ENCODE results near the gene C18orf54. TPM values are rescaled to one million over a fixed set of nuclear protein-coding genes. Genes with fewer than 3 reads are reported as not detected.

C18orf54 gene
- total and polyA plus RNA-seq, 9 of the 15 experiments (the other 6 are each of a cell fraction or from before 2014, with no cell fraction given), result 3.0 to 8.7 (median 4.3) TPM

- Histone ChIP-seq H3K9ac (ENCODE audit: insufficient read depth in 1 of 2, low read depth in 2 of 2, low read length in 2 of 2) (no peak overlapping the region), H3K27ac (ENCODE audit: extremely low read depth, low read depth, low read length) (no peak overlapping the region), H3K4me3 (no peak overlapping the region), H2AFZ (ENCODE audit: low read depth, low read length) (no peak overlapping the region), H4K20me1 (replicated peaks; ENCODE audit: control insufficient read depth, insufficient read depth, low read length) (no peaks in the 10 kb centered on the region), H3K36me3 (ENCODE audit: control insufficient read depth, insufficient read depth, low read length) (no peaks in the 10 kb centered on the region), H3K9me1 (ENCODE audit: control insufficient read depth, insufficient read depth, low read length) (no peaks in the 10 kb centered on the region), H3K79me2 (ENCODE audit: control insufficient read depth, insufficient read depth, low read length) (no peaks in the 10 kb centered on the region), H3K27me3 (ENCODE audit: control insufficient read depth in 2 of 2, insufficient read depth in 2 of 2, low read length in 2 of 2) (no peaks in the 10 kb centered on the region), H3K4me2 (ENCODE audit: insufficient read depth, low read length) (no peak overlapping the region), H3K4me1 (replicated peaks in 1 of 2; ENCODE audit: control insufficient read depth in 2 of 2, insufficient read depth in 2 of 2, low read length in 2 of 2) (no peaks in the 10 kb centered on the region), H3K9me3 (replicated peaks; ENCODE audit: control insufficient read depth, insufficient read depth, low read depth, low read length) (no peaks in the 10 kb centered on the region)
- BruUV-seq (replicated peaks), result no TSS peak
- ATAC-seq (no peak), DNase-seq (ENCODE audit: extremely low read depth in 1 of 4, low spot score in 3 of 4) (no peak), FAIRE-seq (no peak)
- CTCF ChIA-PET (ENCODE audit: low intra/inter-chr PET ratio), result no interaction called here
- in situ Hi-C loops (cut with MboI), result no loop called here
- intact Hi-C loops (cut with micrococcal nuclease), result no loop called here
- POLR2A ChIA-PET, result no interaction called here
- no peak for TF ChIP-seq CCNT2 (IDR thresholded peaks at IDR 0.05; ENCODE audit: borderline replicate concordance, extremely low read depth, insufficient read length, low read depth, low read length)
- TF ChIP-seq TFAM (CRISPR knock-in tag; conservative IDR thresholded peaks at IDR 0.05), result no peak
- no peak for TF ChIP-seq ZBTB43 (CRISPR knock-in tag; IDR thresholded peaks at IDR 0.05)
- no peak for TF ChIP-seq FIP1L1 (IDR thresholded peaks at IDR 0.05; ENCODE audit: low read depth, low read length, poor library complexity, severe bottlenecking)
Observed at GRCh38 chr18:54405290-54405689, 47.6 kb downstream of the C18orf54 start.

- Histone ChIP-seq H3K4me1 (replicated peaks in 1 of 2; ENCODE audit: control insufficient read depth in 2 of 2, insufficient read depth in 2 of 2, low read length in 2 of 2) (no peaks in the 10 kb centered on the region), H3K79me2 (ENCODE audit: control insufficient read depth, insufficient read depth, low read length) (no peaks in the 10 kb centered on the region), H3K4me3 (no peak overlapping the region), H3K9ac (ENCODE audit: insufficient read depth in 1 of 2, low read depth in 2 of 2, low read length in 2 of 2) (no peak overlapping the region), H3K9me1 (ENCODE audit: control insufficient read depth, insufficient read depth, low read length) (no peaks in the 10 kb centered on the region), H3K36me3 (ENCODE audit: control insufficient read depth, insufficient read depth, low read length) (no peaks in the 10 kb centered on the region), H4K20me1 (replicated peaks; ENCODE audit: control insufficient read depth, insufficient read depth, low read length) (no peaks in the 10 kb centered on the region), H3K9me3 (replicated peaks; ENCODE audit: control insufficient read depth, insufficient read depth, low read depth, low read length) (no peaks in the 10 kb centered on the region), H3K4me2 (ENCODE audit: insufficient read depth, low read length) (no peak overlapping the region), H3K27ac (ENCODE audit: extremely low read depth, low read depth, low read length) (no peak overlapping the region), H3K27me3 (ENCODE audit: control insufficient read depth in 2 of 2, insufficient read depth in 2 of 2, low read length in 2 of 2) (no peaks in the 10 kb centered on the region), H2AFZ (ENCODE audit: low read depth, low read length) (no peak overlapping the region)
- WGBS (ENCODE audit: insufficient coverage, low coverage, missing lambda C conversion rate), result 9% methylated on average over 1 of the region's 1 CpG
- no TSS peak for BruUV-seq (replicated peaks)
- no peak for DNase-seq (ENCODE audit: extremely low read depth in 1 of 4, low spot score in 3 of 4)
- in situ Hi-C loops (cut with MboI), result no loop called here
- ChIA-PET CTCF (ENCODE audit: low intra/inter-chr PET ratio) (no interaction called here), POLR2A (no interaction called here)
- TF ChIP-seq CLOCK (CRISPR knock-in tag; IDR thresholded peaks at IDR 0.05; ENCODE audit: borderline replicate concordance) (no peak), POU5F1 (IDR thresholded peaks at IDR 0.05; ENCODE audit: borderline replicate concordance, low read depth, low read length, partially characterized antibody) (no peak), HMBOX1 (IDR thresholded peaks at IDR 0.05) (no peak), SIN3B (IDR thresholded peaks at IDR 0.05; ENCODE audit: low read depth) (no peak), MYNN (IDR thresholded peaks at IDR 0.05) (no peak), MYNN (CRISPR knock-in tag; IDR thresholded peaks at IDR 0.05) (no peak)
- ATAC-seq, result no peak
- no peak for FAIRE-seq
- intact Hi-C loops (cut with micrococcal nuclease), result no loop called here
Observed at GRCh38 chr18:54411781-54412180, 54.1 kb downstream of the C18orf54 start.

Measured in K562 (cell line).